Measurements from ENCODE around the gene LPGAT1.

The LPGAT1 gene

GRCh38 chr1:211828584-211829342, 1.8 kb downstream of the LPGAT1 start:
- DNase-seq = no peak

- no peak for DNase-seq
Measured at GRCh38 chr1:211827051-211827450, 3.5 kb downstream of the LPGAT1 start.

- DNase-seq = no peak
Measured at GRCh38 chr1:211825980-211826379, 4.6 kb downstream of the LPGAT1 start.

DNA sequence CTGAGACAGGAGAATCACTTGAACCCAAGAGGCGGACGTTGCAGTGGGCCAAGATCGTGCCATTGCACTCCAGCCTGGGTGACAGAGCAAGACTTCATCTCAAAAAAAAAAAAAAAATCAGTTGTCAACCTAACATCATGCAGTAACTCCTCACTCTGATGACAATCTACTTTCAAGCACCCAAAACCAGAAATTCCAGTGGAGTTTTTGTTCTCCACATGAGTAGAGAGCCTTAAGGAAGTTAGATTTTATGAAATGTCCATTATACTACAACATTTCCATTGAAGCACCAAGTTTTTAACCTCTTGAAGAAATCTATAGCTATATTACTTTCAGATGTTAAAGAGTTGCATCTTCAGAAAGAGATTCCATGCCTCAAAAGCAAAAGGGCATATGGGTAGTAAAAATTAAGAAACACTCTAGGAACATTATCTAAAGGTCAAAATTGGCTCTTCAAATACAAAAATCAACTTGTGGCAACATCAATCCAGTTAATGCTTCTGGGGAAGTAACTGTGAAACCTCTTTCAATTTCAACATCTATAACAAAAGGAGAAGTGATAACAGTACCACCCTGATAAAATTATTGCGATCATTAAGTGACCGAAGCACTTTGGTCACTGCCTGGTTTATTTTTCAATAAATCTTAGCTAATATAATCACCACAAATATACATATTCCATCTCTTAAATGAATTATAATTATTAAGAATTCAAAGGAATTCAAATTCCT, 7.7 kb downstream of the LPGAT1 start:
- no peak for DNase-seq

DNA sequence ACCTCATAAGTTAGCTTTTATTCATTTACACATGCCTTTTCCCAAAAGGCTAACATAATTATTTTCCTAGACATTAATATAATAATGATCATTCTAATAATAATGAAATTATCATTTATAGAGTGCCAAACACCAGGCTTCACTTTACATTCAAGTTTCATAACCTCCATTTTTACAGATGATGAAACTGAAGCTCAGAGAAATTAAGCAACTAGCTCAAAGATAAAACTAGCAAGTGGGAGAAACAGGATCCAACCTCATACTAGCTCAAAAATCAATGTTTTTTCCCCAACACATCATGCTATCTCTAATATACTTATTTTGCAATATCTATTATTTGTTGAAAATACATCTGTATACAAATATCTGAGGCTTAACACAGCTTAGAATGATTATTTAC, 14.0 kb downstream of the LPGAT1 start:
- DNase-seq = no peak

DNA sequence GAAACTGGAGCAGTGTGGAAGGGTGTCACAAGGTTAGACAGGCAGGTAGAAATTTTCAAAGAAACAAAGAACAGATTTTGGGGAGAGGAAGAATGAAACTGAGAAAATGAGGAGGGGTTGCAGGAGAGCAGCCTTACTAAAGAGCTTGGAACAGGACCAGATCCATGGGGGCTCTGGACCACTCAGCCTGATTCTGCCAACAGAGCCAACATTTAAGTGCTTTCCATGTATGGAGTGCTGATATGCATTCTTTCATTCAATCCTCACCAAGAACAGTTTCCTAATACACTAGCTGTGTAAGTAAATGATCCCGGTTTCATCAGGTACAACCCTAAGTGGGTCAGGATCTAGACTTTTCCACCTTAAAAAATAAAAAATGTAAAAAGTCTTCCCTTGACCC, 16.2 kb downstream of the LPGAT1 start:
- no peak for DNase-seq

DNA sequence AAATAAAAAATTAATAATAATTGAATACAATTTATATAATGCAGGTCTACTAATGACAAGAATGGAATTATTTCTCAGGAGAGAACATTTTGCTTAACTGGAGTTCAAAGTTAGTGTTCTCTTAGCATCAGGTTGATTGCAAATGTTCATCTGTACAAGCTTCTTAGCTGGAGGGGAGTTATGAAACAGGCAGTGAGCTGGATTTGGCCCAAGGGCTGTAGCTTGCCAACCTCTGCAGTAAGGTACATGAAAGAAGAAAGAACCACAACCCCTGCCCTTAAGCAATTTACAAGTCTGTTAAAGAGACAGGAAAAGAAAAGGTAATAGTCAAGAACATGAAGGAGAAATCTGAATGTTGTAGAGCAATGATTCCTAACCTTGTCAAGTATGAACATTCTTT, 17.0 kb downstream of the LPGAT1 start:
- DNase-seq = no peak

GRCh38 chr1:211812584-211812983, 18.0 kb downstream of the LPGAT1 start:
- no peak for DNase-seq

- DNase-seq = no peak
Measured at GRCh38 chr1:211811848-211812247, 18.7 kb downstream of the LPGAT1 start.

DNA sequence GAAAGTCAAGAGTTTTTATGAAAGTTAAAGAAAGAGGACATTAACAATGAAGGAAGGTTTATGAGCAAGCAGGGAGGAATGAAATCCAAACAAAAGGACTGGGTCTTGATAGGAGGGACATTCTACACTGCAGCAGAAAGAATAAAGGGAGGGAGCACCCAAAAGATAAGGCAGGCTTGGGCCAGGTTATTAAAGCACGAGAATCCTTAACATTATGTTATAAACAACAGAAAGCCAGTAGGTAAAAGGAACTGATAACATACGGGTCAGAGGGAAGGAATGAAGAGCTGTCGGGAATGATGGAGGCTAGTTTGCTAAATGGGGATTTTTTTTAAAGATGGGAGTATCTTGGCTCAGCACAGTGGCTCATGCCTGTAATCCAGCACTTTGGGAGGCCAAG, 19.4 kb downstream of the LPGAT1 start:
- DNase-seq = no peak

- DNase-seq = no peak
Measured at GRCh38 chr1:211808475-211808874, 22.1 kb downstream of the LPGAT1 start.

GRCh38 chr1:211804915-211805314, 25.6 kb downstream of the LPGAT1 start:
- no peak for DNase-seq

GRCh38 chr1:211800925-211801607, 29.5 kb downstream of the LPGAT1 start:
- DNase-seq = no peak

- DNase-seq = no peak
Measured at GRCh38 chr1:211797994-211798393, 32.6 kb downstream of the LPGAT1 start.

DNA sequence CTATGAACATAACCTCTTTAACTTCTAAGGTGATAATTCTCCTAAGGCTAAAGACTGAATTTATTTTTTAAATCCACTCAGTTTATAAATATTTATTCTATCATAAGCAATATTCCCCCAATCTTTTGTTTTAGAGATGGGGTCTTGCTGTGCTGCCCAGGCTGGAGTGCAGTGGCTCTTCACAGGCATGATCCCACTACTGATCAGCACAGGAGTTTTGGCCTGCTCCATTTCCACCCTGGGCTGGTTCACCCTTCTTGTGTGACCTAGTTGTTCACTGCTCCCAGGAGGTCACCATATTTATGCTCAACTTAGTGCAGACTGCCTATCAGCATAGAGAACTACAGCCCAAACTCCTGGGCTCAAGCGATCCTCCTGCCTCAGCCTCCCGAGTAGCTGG, 38.6 kb downstream of the LPGAT1 start:
- DNase-seq = no peak

DNA sequence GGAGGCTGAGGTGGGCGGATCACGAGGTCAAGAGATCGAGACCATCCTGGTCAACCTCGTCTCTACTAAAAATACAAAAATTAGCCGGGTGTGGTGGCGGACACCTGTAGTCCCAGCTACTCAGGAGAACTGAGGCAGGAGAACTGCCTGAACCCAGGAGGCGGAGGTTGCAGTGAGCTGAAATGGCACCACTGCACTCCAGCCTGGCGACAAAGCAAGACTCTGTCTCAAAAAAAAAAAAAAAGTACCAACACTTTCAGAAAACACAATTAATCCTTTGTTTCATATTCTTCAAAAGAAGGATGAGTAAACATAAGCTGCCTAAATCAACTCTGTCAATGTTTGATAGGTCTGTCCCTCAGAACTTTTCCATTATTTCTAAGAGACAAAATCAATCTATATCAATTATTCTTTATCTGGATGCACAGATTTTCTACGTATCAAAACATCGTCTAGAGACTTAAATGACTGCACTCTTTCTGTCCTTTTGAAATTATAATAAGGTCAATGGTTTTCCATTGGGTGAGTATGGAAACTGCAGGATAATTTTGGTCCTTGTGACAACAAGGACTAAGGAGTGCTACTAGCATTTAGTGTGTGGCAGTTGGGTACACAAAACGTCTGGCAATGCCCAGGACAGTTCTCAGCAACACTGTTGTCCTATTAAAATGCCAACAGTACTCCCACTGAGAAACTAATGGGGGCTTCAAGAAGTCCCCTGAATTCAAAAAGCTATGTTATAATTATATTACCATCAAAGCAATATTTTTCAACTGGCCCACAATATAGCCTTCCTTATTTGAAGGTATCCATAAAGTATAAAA, 40.7 kb downstream of the LPGAT1 start:
- DNase-seq = no peak

DNA sequence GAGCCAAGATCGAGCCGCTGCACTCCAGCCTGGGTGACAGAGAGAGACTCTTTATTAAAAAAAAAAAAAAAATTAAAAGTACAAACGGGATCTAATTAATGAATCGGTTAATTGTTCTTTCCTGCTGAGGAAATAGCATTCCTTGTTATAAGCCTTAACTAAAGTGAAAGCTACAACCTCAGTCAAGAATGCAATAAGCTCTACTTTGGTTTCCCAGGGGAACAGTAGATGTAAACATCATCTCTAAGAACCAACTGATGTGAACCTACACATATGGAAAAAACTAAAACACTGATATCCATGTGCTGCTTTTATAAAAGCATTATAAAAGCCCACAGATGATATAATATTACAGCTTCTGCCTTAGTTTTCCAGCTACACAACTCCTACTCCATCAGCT, 41.9 kb downstream of the LPGAT1 start:
- no peak for DNase-seq

DNA sequence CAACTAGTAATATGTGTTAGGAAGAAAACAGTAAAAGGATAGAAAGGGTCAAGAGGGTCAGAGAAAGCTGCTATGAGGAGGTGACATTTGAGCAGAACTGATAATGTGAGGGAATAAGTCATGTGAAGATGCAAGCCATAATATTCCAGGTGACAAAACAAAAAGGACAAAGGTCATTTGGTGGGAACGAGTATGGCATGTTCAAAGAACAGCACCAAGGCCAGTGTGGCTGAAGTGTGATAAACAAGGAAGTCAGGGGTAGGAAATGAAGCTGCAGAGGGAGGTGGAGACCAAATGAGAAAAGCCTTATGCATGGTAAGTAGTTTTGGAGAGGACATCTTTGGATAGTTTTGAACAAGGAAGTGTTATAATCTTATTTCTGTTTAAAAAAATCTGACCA, 46.7 kb downstream of the LPGAT1 start:
- DNase-seq = no peak

DNA sequence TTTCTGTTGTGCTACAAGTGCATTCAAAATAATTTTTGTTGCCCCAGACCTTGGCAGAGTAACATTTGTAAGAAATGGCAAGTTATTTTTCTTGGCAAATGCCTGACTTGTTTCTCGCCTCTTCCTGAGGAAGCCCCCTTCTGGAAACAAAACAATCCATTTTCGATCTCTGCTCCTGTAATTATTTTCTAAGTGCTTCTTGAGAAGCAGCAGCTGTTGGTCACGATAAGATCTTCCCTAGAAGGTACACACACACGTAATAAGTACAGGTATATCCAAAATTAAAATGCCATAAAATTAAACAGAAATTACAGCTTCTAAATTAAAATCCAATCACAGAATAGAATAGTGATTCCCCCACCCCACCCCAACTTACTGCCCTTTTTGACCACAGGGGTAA, 47.3 kb downstream of the LPGAT1 start:
- no peak for DNase-seq

DNA sequence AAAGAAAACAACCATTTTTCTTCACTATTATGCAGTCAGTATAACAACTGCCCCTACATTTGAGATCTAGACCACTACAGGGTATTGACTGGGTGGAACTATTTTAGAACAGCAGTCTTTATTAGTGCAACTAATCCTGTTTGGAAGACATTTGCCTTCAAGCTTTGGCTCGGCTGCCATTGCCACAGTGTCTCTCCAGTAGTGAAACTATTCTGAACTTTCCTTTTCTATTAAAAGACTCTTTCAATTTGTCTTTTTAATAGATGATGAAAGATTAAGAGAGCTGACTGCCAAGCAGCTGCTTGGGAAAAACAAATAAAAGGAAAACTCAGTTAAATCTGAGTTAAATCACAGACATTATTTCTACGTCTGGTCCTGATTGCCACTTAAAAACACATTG, 49.3 kb downstream of the LPGAT1 start:
- no peak for DNase-seq

DNA sequence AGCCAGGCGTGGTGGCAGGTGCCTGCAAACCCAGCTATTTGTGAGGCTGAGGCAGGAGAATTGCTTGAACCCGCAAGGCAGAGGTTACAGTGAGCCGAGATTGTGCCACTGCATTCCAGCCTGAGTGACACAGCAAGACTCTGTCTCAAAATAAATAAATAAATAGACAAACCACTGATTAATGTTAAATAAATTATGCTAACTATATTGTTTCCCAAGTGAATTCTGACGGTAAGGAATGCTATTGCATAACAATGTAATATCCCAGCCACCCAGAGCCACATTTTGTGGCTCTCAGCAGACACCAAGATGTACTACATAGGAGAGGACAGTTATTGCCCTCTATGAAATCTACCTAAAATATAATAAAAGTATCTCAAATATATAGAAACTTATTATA, 55.4 kb downstream of the LPGAT1 start:
- no peak for DNase-seq

GRCh38 chr1:211764701-211765100, 65.9 kb downstream of the LPGAT1 start:
- no peak for DNase-seq

DNA sequence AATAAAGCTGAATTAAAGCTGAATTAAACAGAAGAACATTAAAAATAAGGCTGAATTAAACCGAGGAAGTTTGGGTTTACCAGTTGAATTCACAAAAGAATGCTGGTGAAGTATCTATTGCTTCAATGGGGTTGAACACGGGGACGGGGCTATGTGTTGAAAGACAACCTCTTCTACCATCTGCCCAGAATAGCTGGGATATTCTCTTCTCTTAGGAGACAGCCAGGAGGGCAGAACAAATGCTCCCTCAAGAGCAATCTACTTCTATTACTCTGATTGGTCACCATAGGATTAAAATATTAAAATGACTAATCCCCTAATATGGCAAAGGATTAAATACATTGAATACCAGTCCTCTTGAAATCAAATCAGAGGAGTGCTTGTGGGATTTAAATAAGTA, 68.4 kb downstream of the LPGAT1 start:
- DNase-seq = no peak
